PC-3 (cell line): ENCODE results near the gene SLC2A2.

Experiments
- CTCF ChIP-seq: fragments of 300-600 bp; sonication (generic); conservative IDR thresholded peaks from 2 replicates; pipeline ENCODE4 v1.5.1; 2017; ENCODE audit warnings: antibody characterized with exemption, low read depth, mild to moderate bottlenecking, low read length
- EZH2 ChIP-seq: fragments of 300-600 bp; sonication (generic); IDR thresholded peaks from one replicate; pipeline ENCODE4 v1.6.1; 2017; ENCODE audit warnings: antibody characterized with exemption, mild to moderate bottlenecking, low read length; ENCODE audit not compliant: unreplicated experiment
- EZH2phosphoT487 ChIP-seq: fragments of 300-600 bp; sonication (generic); IDR thresholded peaks from 2 replicates; pipeline ENCODE4 v1.6.1; 2018; ENCODE audit warnings: mild to moderate bottlenecking, antibody characterized with exemption, low read length, borderline replicate concordance

- TF ChIP-seq CTCF (no peak), EZH2phosphoT487 (no peak), EZH2 (no peak)
These were observed 45.9 kb upstream of the SLC2A2 start for GRCh38 chr3:171072432-171072831.
